ENCODE measurements around the gene NOXA1.
"Not testable (repeated sequence)": the region's sequence is repeated elsewhere in the genome, so short reads cannot be mapped to it uniquely, and the experiment has no call there.

Gene NOXA1

DNA sequence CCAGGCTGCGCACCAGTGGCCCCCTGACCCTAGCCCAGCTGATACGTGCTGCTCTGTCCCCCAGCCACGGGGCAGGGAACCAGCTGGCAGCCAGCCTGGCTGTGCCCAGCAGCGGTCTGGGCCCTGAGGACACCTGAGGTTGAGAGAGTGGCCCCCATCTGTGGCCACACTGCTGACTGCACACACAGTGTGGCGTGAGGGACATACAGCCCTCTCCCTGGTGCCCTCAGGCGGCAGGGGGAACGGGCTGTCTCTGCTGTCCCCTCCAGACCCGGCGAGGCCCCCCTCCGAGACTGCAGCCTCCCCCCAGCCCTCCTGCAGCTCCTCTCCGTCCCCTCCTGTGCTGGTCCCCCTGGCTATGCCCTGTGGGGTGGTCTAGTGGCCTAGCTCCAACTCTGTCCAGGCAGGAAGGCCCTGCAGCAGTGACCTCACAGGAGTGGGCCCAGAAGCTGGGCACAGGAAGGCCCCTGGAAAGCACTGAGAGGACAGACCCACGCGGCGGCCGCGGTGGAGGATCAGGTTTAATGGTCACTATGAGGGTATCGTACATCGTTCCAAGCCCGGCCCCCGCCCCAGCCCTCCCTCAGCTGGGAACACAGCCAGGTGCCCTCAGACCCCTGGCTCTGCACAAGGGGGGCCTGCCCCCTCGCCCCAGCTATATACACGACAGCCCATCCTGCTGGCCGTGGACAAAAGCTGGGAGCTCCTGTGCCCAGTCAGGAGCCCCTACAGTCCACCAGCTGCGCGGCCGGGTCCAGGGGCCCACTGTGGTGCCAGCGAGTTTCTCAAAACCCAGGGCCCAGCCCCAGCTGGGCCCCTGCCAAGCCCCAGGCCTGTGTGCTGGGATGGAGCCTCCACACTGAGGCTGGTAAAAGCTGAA, 24.8 kb downstream of the NOXA1 start:
- TF ChIP-seq, protein P1, sequence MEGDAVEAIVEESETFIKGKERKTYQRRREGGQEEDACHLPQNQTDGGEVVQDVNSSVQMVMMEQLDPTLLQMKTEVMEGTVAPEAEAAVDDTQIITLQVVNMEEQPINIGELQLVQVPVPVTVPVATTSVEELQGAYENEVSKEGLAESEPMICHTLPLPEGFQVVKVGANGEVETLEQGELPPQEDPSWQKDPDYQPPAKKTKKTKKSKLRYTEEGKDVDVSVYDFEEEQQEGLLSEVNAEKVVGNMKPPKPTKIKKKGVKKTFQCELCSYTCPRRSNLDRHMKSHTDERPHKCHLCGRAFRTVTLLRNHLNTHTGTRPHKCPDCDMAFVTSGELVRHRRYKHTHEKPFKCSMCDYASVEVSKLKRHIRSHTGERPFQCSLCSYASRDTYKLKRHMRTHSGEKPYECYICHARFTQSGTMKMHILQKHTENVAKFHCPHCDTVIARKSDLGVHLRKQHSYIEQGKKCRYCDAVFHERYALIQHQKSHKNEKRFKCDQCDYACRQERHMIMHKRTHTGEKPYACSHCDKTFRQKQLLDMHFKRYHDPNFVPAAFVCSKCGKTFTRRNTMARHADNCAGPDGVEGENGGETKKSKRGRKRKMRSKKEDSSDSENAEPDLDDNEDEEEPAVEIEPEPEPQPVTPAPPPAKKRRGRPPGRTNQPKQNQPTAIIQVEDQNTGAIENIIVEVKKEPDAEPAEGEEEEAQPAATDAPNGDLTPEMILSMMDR (IDR thresholded peaks at IDR 0.05; ENCODE audit: low read depth, low read length, missing control alignments) = no peak

GRCh38 chr9:137448602-137448962, 25.4 kb downstream of the NOXA1 start:
- in situ Hi-C loops (cut with HindIII; ENCODE audit: low sequenced_read_pairs) = no loop called here
- DNase-seq (ENCODE audit: low read depth) = no peak
- TF ChIP-seq, protein P1 (IDR thresholded peaks at IDR 0.05; ENCODE audit: low read depth, low read length, missing control alignments) = no peak

More for the DNA sequence above, 24.8 kb downstream of the NOXA1 start:
- DNase-seq (ENCODE audit: low read depth) = no peak
- no peak overlapping the region for H3K4me3 ChIP-seq (ENCODE audit: low read depth, low read length)
- in situ Hi-C loops (cut with HindIII; ENCODE audit: low sequenced_read_pairs) = no loop called here

DNA sequence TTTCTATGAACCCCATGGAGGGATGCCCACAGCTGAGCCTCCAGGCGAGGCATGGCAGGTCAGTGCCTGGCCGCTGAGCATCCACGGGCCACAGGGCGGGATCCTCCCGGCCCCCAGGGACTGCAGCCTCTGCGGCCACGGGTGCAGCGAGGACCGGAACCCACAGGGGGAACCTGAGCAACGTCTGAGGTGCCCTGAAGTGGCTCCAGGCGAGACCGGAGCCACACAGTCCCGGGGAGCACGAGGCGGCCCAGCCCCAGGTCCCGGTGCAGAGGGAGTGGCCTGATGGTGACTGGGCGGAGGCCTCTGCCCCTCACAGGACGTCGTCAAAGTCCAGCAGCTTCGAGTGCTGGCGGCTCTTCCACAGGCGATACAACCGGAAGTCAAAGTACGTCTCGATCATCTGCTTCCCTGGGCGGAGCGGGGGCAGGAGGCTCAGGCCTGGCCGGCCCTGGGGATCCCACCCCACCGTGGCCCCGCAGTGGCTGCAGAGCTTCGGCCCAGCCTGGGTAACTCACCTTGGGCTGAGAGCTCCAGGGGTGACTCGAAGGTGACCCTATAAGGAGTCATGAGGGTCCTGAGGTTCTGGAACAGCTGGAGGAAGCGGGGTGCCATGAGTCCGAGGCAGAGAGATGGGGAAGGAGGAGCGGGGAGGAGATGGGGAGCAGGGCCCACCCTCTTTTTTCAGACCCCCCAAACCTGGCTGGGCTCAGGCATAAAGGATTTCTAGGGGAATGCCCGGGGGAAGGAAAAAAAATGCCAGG, 26.1 kb downstream of the NOXA1 start:
- in situ Hi-C loops (cut with HindIII; ENCODE audit: low sequenced_read_pairs) = no loop called here
- TF ChIP-seq, protein P1 (IDR thresholded peaks at IDR 0.05; ENCODE audit: low read depth, low read length, missing control alignments) = no peak
- no peak for DNase-seq (ENCODE audit: low read depth)
- H3K4me3 ChIP-seq (ENCODE audit: low read depth, low read length) = no peak overlapping the region

More at GRCh38 chr9:137448602-137448962, 25.4 kb downstream of the NOXA1 start:
- H3K4me3 ChIP-seq (ENCODE audit: low read depth, low read length) = no peak overlapping the region

DNA sequence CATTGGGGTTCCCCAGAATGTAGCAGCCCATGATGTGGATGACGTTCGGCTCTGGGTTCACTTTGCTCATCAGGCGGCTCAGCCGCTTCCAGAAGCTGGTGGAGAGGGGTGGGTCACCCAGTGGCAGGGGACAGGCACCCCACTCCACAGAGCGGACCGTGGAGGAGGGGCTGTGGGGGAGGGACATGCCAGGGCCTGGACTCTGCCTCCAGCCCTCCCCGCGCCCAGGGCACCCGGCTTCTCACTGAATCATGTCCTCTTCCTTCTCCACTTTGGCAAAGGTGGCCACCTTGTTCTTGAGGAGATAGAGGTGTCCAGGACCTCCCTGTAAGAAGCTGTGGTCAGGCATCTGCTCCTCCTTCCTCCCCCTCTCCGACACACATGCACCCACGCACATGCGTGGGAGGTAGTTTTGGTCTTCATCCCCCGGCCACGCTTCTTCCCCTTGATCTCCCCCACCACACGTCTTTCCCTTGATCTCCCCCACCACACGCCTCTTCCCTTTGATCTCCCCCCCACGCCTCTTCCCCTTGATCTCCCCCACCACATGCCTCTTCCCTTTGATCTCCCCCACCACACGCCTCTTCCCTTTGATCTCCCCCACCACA, 26.8 kb downstream of the NOXA1 start:
- in situ Hi-C loops (cut with HindIII; ENCODE audit: low sequenced_read_pairs) = no loop called here
- H3K4me3 ChIP-seq (ENCODE audit: low read depth, low read length) = no peak overlapping the region
- DNase-seq (ENCODE audit: low read depth) = no peak
- TF ChIP-seq, protein P1 (IDR thresholded peaks at IDR 0.05; ENCODE audit: low read depth, low read length, missing control alignments) = no peak

DNA sequence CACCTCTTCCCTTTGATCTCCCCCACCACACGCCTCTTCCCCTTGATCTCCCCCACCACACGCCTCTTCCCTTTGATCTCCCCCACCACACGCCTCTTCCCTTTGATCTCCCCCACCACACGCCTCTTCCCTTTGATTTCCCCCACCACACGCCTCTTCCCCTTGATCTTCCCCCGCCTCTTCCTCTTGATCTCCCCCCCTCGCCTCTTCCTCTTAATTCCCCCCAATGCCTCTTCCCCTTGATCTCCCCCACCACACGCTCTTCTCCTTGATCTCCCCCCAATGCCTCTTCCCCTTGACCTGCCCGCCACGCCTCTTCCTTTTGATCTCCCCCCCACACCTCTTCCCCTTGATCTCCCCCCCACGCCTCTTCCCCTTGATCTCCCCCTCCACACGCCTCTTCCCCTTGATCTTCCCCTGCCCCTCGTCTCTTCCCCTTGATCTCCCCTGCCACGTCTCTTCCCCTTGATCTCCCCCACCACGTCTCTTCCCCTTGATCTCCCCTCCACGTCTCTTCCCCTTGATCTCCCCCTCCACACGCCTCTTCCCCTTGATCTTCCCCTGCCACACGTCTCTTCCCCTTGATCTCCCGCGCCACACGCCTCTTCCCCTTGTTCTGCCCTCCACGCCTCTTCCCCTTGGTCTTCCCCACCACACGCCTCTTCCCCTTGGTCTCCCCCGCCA, 27.5 kb downstream of the NOXA1 start:
- in situ Hi-C loops (cut with HindIII; ENCODE audit: low sequenced_read_pairs); H3K4me3 ChIP-seq (ENCODE audit: low read depth, low read length); DNase-seq (ENCODE audit: low read depth): not testable (repeated sequence)

DNA sequence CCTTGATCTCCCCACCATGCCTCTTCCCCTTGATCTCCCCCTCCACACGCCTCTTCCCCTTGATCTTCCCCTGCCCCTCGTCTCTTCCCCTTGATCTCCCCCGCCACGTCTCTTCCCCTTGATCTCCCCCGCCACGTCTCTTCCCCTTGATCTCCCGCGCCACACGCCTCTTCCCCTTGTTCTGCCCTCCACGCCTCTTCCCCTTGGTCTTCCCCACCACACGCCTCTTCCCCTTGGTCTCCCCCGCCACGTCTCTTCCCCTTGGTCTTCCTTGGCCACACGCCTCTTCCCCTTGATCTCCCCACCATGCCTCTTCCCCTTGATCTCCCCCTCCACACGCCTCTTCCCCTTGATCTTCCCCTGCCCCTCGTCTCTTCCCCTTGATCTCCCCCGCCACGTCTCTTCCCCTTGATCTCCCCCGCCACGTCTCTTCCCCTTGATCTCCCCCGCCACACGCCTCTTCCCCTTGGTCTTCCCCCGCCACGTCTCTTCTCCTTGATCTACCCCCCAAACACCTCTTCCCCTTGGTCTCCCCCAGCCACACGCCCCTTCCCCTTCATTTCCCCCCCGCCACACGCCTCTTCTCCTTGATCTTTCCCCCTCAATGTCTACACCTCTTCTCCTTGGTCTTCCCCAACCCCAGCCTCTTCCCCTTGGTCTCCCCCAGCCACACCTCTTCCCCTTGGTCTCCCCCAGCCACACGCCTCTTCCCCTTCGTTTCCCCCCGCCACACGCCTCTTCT, 28.2 kb downstream of the NOXA1 start:
- DNase-seq (ENCODE audit: low read depth); H3K4me3 ChIP-seq (ENCODE audit: low read depth, low read length); in situ Hi-C loops (cut with HindIII; ENCODE audit: low sequenced_read_pairs): not testable (repeated sequence)

All from astrocyte of the cerebellum (primary cell).